ENCODE results near the gene EHHADH. TPM values are rescaled to one million over a fixed set of nuclear protein-coding genes. Genes with fewer than 3 reads are reported as not detected.

Gene EHHADH
- total RNA-seq, 1 donor from 2014 or later: 3.6 TPM

DNA sequence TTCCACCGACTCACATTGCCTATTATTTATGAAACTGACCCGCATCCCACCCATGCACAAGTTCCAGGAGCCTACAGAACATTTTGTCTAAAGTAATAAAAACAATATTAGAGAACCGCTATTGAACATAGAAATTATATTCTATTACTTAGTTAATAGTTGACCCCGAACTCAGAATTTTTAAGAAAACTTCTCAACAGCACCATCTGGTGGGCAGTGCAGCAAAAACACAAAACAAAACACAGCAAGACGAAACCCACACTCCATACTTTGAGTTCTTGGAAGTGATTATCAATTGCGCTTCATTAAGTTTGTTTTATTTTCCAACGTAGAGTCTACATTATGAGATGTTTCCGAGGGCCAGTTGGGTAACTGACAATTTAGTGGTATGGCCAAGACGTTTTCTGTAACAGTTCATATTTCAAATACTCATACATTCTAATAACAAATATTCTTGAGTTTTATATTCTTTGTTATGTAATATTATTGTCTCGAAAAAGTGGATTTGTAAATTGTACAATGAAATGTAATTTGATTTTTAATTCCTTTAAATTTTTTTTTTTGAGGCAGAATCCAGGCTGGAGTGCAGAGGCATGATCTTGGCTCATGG is 77.0 kb downstream of the EHHADH start:
- H3K79me2 ChIP-seq (ENCODE audit: low read depth): no peaks in the 10 kb centered on the region
- no peaks in the 10 kb centered on the region for H4K20me1 ChIP-seq (ENCODE audit: low read depth)
- H3K9ac ChIP-seq: no peak overlapping the region
- H3K4me1 ChIP-seq: peaks cover 9% of the 10 kb centered on the region
- no peaks in the 10 kb centered on the region for H3F3A ChIP-seq (ENCODE audit: low read depth)
- Mint-ChIP-seq H3K36me3 (no peaks in the 10 kb centered on the region), H3K4me1 (peaks cover 20% of the 10 kb centered on the region), H3K4me3 (no peak overlapping the region), H3K27ac (no peak overlapping the region), H3K9me3 (no peaks in the 10 kb centered on the region), H3K27me3 (ENCODE audit: insufficient read depth, low read depth) (peaks cover 6% of the 10 kb centered on the region)
- no peak overlapping the region for H3K4me3 ChIP-seq
- H3K36me3 ChIP-seq: no peaks in the 10 kb centered on the region
- no peaks in the 10 kb centered on the region for H3K27me3 ChIP-seq
- H3K4me2 ChIP-seq: no peak overlapping the region
- no peak for TF ChIP-seq EZH2 (IDR thresholded peaks at IDR 0.05)
- TF ChIP-seq, protein P1, sequence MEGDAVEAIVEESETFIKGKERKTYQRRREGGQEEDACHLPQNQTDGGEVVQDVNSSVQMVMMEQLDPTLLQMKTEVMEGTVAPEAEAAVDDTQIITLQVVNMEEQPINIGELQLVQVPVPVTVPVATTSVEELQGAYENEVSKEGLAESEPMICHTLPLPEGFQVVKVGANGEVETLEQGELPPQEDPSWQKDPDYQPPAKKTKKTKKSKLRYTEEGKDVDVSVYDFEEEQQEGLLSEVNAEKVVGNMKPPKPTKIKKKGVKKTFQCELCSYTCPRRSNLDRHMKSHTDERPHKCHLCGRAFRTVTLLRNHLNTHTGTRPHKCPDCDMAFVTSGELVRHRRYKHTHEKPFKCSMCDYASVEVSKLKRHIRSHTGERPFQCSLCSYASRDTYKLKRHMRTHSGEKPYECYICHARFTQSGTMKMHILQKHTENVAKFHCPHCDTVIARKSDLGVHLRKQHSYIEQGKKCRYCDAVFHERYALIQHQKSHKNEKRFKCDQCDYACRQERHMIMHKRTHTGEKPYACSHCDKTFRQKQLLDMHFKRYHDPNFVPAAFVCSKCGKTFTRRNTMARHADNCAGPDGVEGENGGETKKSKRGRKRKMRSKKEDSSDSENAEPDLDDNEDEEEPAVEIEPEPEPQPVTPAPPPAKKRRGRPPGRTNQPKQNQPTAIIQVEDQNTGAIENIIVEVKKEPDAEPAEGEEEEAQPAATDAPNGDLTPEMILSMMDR (IDR thresholded peaks at IDR 0.05): peak; percentile 87
- H3K27ac ChIP-seq: no peak overlapping the region
- H2AFZ ChIP-seq (replicated peaks): no peak overlapping the region
- peak; percentile 62 for DNase-seq (ENCODE audit: low spot score)
- no peaks in the 10 kb centered on the region for H3K9me3 ChIP-seq (ENCODE audit: low read depth)

DNA sequence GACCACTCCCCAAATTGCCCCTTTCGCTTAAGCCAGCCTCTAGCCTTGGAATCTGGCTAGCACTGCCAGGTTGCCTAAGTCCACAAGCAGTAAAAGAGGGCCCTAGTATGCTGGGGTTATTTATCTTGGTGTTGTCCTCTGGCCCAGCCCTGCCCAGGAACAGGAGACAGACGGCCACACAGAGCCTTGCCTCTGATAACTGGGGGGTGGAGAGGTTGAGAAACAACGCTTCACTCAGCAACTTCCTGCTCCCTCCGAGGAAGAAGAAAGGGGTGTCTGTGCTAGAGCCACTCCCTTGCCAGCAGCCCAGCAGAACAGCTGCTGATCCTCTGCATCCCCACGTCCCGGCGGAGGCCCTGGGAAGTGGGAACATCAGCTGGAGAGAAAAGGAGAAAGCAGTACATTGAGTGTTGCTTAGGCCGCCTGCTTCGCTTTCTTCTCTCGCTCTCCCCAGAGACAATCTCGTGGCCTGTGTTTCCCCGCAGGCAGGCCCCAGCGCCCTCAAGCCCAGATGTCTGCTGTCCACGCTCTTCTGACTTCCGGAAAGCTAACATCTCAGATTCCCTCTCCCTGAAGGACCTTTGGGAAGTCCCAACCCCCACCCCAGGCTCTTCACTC is 78.4 kb downstream of the EHHADH start:
- no peaks in the 10 kb centered on the region for H4K20me1 ChIP-seq (ENCODE audit: low read depth)
- TF ChIP-seq EZH2 (IDR thresholded peaks at IDR 0.05): no peak
- TF ChIP-seq EZH2phosphoT487 (IDR thresholded peaks at IDR 0.05): no peak
- TF ChIP-seq, protein P1 (IDR thresholded peaks at IDR 0.05): no peak
- Mint-ChIP-seq H3K27me3 (ENCODE audit: insufficient read depth, low read depth) (peaks cover 6% of the 10 kb centered on the region), H3K4me1 (peaks cover 20% of the 10 kb centered on the region), H3K27ac (peak overlapping the region; percentile 96), H3K36me3 (no peaks in the 10 kb centered on the region), H3K9me3 (no peaks in the 10 kb centered on the region), H3K4me3 (peak overlapping the region; percentile 43)
- no peaks in the 10 kb centered on the region for H3K79me2 ChIP-seq (ENCODE audit: low read depth)
- DNase-seq (ENCODE audit: low spot score): peak; percentile 30
- H3K27me3 ChIP-seq: no peaks in the 10 kb centered on the region
- H3K4me2 ChIP-seq: peak overlapping the region; percentile 29
- H3K9me3 ChIP-seq (ENCODE audit: low read depth): no peaks in the 10 kb centered on the region
- no peak overlapping the region for H3K27ac ChIP-seq
- no peaks in the 10 kb centered on the region for H3K36me3 ChIP-seq
- no peaks in the 10 kb centered on the region for H3F3A ChIP-seq (ENCODE audit: low read depth)
- no peak overlapping the region for H3K4me3 ChIP-seq
- no peak overlapping the region for H3K9ac ChIP-seq
- H3K4me1 ChIP-seq: peaks cover 9% of the 10 kb centered on the region
- H2AFZ ChIP-seq (replicated peaks): peak overlapping the region; percentile 90

DNA sequence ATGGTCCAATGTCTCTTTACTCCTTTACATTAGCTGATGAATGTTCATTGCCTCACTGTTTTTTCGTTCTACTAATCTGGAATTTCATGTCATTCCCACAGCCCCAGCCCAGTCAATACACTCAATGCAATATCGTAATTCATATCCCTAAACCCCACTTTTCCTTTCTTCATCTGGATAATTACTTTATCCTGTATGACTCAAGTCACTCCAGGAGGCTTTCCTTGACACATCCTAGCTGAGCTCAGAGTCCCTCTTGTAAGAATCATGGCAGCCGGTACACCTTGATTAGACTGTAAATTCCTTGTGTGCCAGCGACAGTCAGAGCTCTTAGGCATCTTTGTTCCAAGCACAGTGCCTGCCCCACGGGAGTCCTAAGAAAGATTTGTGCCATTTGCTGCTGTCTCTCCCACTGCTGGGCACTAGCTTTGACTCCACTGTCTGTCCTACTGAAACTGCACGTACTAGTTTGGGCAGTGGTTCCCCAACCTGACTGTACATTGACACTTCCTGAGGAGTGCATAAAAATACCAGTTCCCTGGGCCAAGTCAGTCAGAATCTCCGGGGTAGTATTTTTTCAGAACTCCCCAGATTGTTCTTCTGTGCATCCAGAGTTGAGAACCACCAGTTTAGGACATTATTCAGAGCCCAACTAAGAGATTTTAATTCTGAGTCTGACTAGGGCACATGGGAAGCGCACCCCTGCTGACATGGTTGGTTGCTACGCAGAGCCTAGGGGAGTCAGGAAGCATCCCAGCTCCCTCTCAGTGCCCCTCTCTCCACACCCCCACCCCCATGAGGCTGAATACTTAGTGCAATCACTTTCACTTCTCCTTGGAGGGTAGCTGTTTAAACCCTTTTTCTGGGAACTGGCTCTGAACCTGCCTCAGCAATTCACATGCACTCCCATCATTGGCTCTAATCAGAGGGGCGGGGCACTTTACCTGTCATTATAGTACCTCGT is 81.5 kb downstream of the EHHADH start:
- TF ChIP-seq, protein P1 (IDR thresholded peaks at IDR 0.05): no peak
- TF ChIP-seq EZH2 (IDR thresholded peaks at IDR 0.05) (no peak), EZH2phosphoT487 (IDR thresholded peaks at IDR 0.05) (no peak)
- H3K27ac ChIP-seq: no peak overlapping the region
- Mint-ChIP-seq H3K4me1 (peaks cover 20% of the 10 kb centered on the region), H3K27ac (no peak overlapping the region), H3K9me3 (no peaks in the 10 kb centered on the region), H3K27me3 (ENCODE audit: insufficient read depth, low read depth) (peaks cover 6% of the 10 kb centered on the region), H3K4me3 (no peak overlapping the region), H3K36me3 (no peaks in the 10 kb centered on the region)
- DNase-seq (ENCODE audit: low spot score): peak; percentile 21
- H3K79me2 ChIP-seq (ENCODE audit: low read depth): no peaks in the 10 kb centered on the region
- H3K4me3 ChIP-seq: no peak overlapping the region
- no peaks in the 10 kb centered on the region for H3F3A ChIP-seq (ENCODE audit: low read depth)
- H3K27me3 ChIP-seq: no peaks in the 10 kb centered on the region
- H3K9ac ChIP-seq: no peak overlapping the region
- H3K4me1 ChIP-seq: peaks cover 9% of the 10 kb centered on the region
- H4K20me1 ChIP-seq (ENCODE audit: low read depth): no peaks in the 10 kb centered on the region
- no peak overlapping the region for H3K4me2 ChIP-seq
- H3K36me3 ChIP-seq: no peaks in the 10 kb centered on the region
- no peaks in the 10 kb centered on the region for H3K9me3 ChIP-seq (ENCODE audit: low read depth)
- no peak overlapping the region for H2AFZ ChIP-seq (replicated peaks)
